Measurements from ENCODE around the gene OCA2. TPM values are rescaled to one million over a fixed set of nuclear protein-coding genes. Genes with fewer than 3 reads are reported as not detected.

OCA2 gene
- total and polyA plus RNA-seq, 2 of the 4 experiments (the other 2 are of a cell fraction): under 0.01 to 0.03 TPM

DNA sequence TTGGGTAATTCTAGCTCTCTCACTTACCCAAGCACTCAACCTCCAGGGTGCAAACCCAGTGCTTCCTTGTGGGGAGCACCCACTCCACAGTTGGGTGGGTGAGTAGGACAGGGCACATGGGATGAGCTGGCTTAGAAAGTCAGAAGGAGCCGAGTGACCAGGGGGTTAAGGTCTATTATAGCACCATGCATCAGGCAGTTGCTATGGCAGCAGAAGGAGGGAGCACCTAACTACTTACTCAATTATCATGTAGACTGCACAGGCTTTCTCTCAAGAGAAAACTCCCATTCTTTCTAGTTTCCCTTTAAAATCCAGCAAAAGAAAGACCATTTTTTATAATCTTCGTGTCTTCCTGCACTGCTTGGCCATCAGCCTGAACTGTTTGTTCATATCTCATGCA, 163.0 kb downstream of the OCA2 start:
- DNase-seq (no peak), ATAC-seq (ENCODE audit: low read depth) (no peak)
- Histone ChIP-seq H3K36me3 (ENCODE audit: control insufficient read depth, insufficient read depth, low read length) (no peaks in the 10 kb centered on the region), H3K14ac (replicated peaks; ENCODE audit: low read depth, low read length) (no peak overlapping the region), H3K9me3 (ENCODE audit: control insufficient read depth, insufficient read depth, low read length) (peaks cover 21% of the 10 kb centered on the region), H3K18ac (ENCODE audit: low read depth, low read length) (no peak overlapping the region), H3K56ac (ENCODE audit: extremely low read depth, insufficient read depth, low read length) (no peak overlapping the region), H2AFZ (replicated peaks; ENCODE audit: low read length, poor library complexity) (no peak overlapping the region), H4K91ac (ENCODE audit: insufficient read depth, low read depth, low read length) (no peak overlapping the region), H3K79me1 (ENCODE audit: low read depth in 1 of 2, low read length in 2 of 2) (no peaks in the 10 kb centered on the region), H2AK9ac (replicated peaks; ENCODE audit: low read depth, low read length, poor library complexity) (no peak overlapping the region), H2AK5ac (ENCODE audit: low read depth, low read length) (no peak overlapping the region), H4K20me1 (ENCODE audit: insufficient read depth, low read length) (no peaks in the 10 kb centered on the region), H3K27ac (ENCODE audit: insufficient read depth, low read length) (no peak overlapping the region), H3K9ac (ENCODE audit: low read depth, low read length) (no peak overlapping the region), H2BK5ac (ENCODE audit: low read depth, low read length, poor library complexity, severe bottlenecking) (no peak overlapping the region), H3K9me1 (ENCODE audit: insufficient read depth, low read length) (no peaks in the 10 kb centered on the region), H3K23ac (ENCODE audit: low read depth, low read length) (no peak overlapping the region), H2BK120ac (ENCODE audit: low read depth, low read length) (no peak overlapping the region), H2BK20ac (ENCODE audit: low read depth, low read length) (no peak overlapping the region), H4K8ac (ENCODE audit: low read depth in 2 of 2, low read length in 2 of 2) (no peak overlapping the region), H3K4me3 (ENCODE audit: insufficient read depth, low read depth, low read length) (no peak overlapping the region), H3K4ac (ENCODE audit: low read depth, low read length) (no peak overlapping the region), H3K27me3 (ENCODE audit: control insufficient read depth, insufficient read depth, low read length) (no peaks in the 10 kb centered on the region), H3K4me2 (ENCODE audit: low read depth, low read length) (no peak overlapping the region), H4K5ac (ENCODE audit: low read depth, low read length) (no peak overlapping the region), H2BK15ac (ENCODE audit: low read depth, low read length) (no peak overlapping the region), H3K4me1 (ENCODE audit: control insufficient read depth, insufficient read depth, low read length) (no peaks in the 10 kb centered on the region)
- no TSS peak for BruUV-seq (replicated peaks)
- no peak for TF ChIP-seq CHD1 (IDR thresholded peaks at IDR 0.05; ENCODE audit: low read depth, low read length)
- TF ChIP-seq BHLHE40 (IDR thresholded peaks at IDR 0.05; ENCODE audit: low read depth, low read length): no peak
- TF ChIP-seq NFE2L2 (IDR thresholded peaks at IDR 0.05; ENCODE audit: low read depth, low read length): no peak
- no peak for TF ChIP-seq RCOR1 (IDR thresholded peaks at IDR 0.05; ENCODE audit: insufficient replicate concordance, low read length)
- no peak for TF ChIP-seq RAD21 (IDR thresholded peaks at IDR 0.05; ENCODE audit: low read length)
- no peak for TF ChIP-seq CEBPB (IDR thresholded peaks at IDR 0.05; ENCODE audit: low read depth, low read length)
- TF ChIP-seq MAZ (IDR thresholded peaks at IDR 0.05; ENCODE audit: borderline replicate concordance, low read depth, low read length): no peak
- TF ChIP-seq, protein P1, sequence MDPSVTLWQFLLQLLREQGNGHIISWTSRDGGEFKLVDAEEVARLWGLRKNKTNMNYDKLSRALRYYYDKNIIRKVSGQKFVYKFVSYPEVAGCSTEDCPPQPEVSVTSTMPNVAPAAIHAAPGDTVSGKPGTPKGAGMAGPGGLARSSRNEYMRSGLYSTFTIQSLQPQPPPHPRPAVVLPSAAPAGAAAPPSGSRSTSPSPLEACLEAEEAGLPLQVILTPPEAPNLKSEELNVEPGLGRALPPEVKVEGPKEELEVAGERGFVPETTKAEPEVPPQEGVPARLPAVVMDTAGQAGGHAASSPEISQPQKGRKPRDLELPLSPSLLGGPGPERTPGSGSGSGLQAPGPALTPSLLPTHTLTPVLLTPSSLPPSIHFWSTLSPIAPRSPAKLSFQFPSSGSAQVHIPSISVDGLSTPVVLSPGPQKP (IDR thresholded peaks at IDR 0.05; ENCODE audit: borderline replicate concordance, low read depth, low read length): no peak
- TF ChIP-seq, protein P2, sequence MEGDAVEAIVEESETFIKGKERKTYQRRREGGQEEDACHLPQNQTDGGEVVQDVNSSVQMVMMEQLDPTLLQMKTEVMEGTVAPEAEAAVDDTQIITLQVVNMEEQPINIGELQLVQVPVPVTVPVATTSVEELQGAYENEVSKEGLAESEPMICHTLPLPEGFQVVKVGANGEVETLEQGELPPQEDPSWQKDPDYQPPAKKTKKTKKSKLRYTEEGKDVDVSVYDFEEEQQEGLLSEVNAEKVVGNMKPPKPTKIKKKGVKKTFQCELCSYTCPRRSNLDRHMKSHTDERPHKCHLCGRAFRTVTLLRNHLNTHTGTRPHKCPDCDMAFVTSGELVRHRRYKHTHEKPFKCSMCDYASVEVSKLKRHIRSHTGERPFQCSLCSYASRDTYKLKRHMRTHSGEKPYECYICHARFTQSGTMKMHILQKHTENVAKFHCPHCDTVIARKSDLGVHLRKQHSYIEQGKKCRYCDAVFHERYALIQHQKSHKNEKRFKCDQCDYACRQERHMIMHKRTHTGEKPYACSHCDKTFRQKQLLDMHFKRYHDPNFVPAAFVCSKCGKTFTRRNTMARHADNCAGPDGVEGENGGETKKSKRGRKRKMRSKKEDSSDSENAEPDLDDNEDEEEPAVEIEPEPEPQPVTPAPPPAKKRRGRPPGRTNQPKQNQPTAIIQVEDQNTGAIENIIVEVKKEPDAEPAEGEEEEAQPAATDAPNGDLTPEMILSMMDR (conservative IDR thresholded peaks at IDR 0.05; ENCODE audit: low read depth, low read length): no peak
- no peak for TF ChIP-seq FOS (IDR thresholded peaks at IDR 0.05; ENCODE audit: low read depth, low read length)
- no peak for TF ChIP-seq MXI1 (IDR thresholded peaks at IDR 0.05; ENCODE audit: borderline replicate concordance, low read depth, low read length)
- TF ChIP-seq MAFK (IDR thresholded peaks at IDR 0.05; ENCODE audit: low read depth, low read length): no peak
- TF ChIP-seq, protein P3, sequence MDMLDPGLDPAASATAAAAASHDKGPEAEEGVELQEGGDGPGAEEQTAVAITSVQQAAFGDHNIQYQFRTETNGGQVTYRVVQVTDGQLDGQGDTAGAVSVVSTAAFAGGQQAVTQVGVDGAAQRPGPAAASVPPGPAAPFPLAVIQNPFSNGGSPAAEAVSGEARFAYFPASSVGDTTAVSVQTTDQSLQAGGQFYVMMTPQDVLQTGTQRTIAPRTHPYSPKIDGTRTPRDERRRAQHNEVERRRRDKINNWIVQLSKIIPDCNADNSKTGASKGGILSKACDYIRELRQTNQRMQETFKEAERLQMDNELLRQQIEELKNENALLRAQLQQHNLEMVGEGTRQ (IDR thresholded peaks at IDR 0.05; ENCODE audit: low read depth, low read length): no peak
- TF ChIP-seq SMC3 (IDR thresholded peaks at IDR 0.05; ENCODE audit: low read depth, low read length): no peak
- intact Hi-C loops (cut with micrococcal nuclease) (no loop called here), dilution Hi-C loops (cut with HindIII; ENCODE audit: low sequenced_read_pairs, unreplicated experiment) (no loop called here), in situ Hi-C loops (cut with MboI; ENCODE audit: low sequenced_read_pairs) (no loop called here)
- no CpG with 5 or more reads among the region's 2 CpGs for WGBS, 2 experiments (ENCODE audit: extremely low coverage in 2 of 2, insufficient read length in 1 of 2)
- CTCF ChIA-PET: no interaction called here
- POLR2A ChIA-PET (ENCODE audit: unreplicated experiment): no interaction called here

Data from IMR-90 (cell line).